ENCODE results near the gene TTLL7.

Gene TTLL7

GRCh38 chr1:83960669-83961277 is 38.2 kb downstream of the TTLL7 start:
- Histone ChIP-seq H3K9me3 (replicated peaks; ENCODE audit: insufficient read depth, low read length) (no peaks in the 10 kb centered on the region), H3K9me2 (replicated peaks; ENCODE audit: insufficient read depth, low read length) (no peaks in the 10 kb centered on the region), H2AFZ (ENCODE audit: low read length) (no peak overlapping the region), H4K20me1 (ENCODE audit: insufficient read depth, low read length) (no peaks in the 10 kb centered on the region), H3K79me2 (ENCODE audit: low read length) (no peaks in the 10 kb centered on the region), H3K36me3 (replicated peaks; ENCODE audit: insufficient read depth, low read length) (no peaks in the 10 kb centered on the region), H3K27me3 (replicated peaks; ENCODE audit: insufficient read depth, low read length) (no peaks in the 10 kb centered on the region), H3F3A (ENCODE audit: insufficient read depth, low read length) (no peaks in the 10 kb centered on the region), H3K9ac (ENCODE audit: low read length) (no peak overlapping the region), H3K4me2 (ENCODE audit: low read depth, low read length) (no peak overlapping the region), H3K27ac (ENCODE audit: low read length) (no peak overlapping the region), H3K4me3 (ENCODE audit: low read length) (no peak overlapping the region), H3K4me1 (ENCODE audit: low read length) (no peaks in the 10 kb centered on the region)
- TF ChIP-seq EZH2 (optimal IDR thresholded peaks at IDR 0.05; ENCODE audit: low read depth, low read length) (no peak), EZH2phosphoT487 (IDR thresholded peaks at IDR 0.05; ENCODE audit: low read length) (no peak), CTCF (IDR thresholded peaks at IDR 0.05; ENCODE audit: low read length) (no peak)
- no peak for DNase-seq

GRCh38 chr1:83959824-83960498 is 39.0 kb downstream of the TTLL7 start:
- H3K27ac ChIP-seq (ENCODE audit: low read length) = no peak overlapping the region
- DNase-seq = no peak

GRCh38 chr1:83958704-83959103 is 40.2 kb downstream of the TTLL7 start:
- H3K4me2 ChIP-seq (ENCODE audit: low read depth, low read length) = no peak overlapping the region
- H3K4me3 ChIP-seq (ENCODE audit: low read length) = no peak overlapping the region
- H3K79me2 ChIP-seq (ENCODE audit: low read length) = no peaks in the 10 kb centered on the region
- H3K36me3 ChIP-seq (replicated peaks; ENCODE audit: insufficient read depth, low read length) = no peaks in the 10 kb centered on the region
- TF ChIP-seq EZH2phosphoT487 (IDR thresholded peaks at IDR 0.05; ENCODE audit: low read length) = no peak
- TF ChIP-seq EZH2 (optimal IDR thresholded peaks at IDR 0.05; ENCODE audit: low read depth, low read length) = no peak
- no peak for TF ChIP-seq CTCF (IDR thresholded peaks at IDR 0.05; ENCODE audit: low read length)
- no peaks in the 10 kb centered on the region for H3K4me1 ChIP-seq (ENCODE audit: low read length)
- H3K9me2 ChIP-seq (replicated peaks; ENCODE audit: insufficient read depth, low read length) = no peaks in the 10 kb centered on the region
- H3F3A ChIP-seq (ENCODE audit: insufficient read depth, low read length) = no peaks in the 10 kb centered on the region
- no peaks in the 10 kb centered on the region for H3K9me3 ChIP-seq (replicated peaks; ENCODE audit: insufficient read depth, low read length)
- no peak overlapping the region for H3K9ac ChIP-seq (ENCODE audit: low read length)
- no peak for DNase-seq
- no peak overlapping the region for H3K27ac ChIP-seq (ENCODE audit: low read length)
- H3K27me3 ChIP-seq (replicated peaks; ENCODE audit: insufficient read depth, low read length) = no peaks in the 10 kb centered on the region
- H4K20me1 ChIP-seq (ENCODE audit: insufficient read depth, low read length) = no peaks in the 10 kb centered on the region
- H2AFZ ChIP-seq (ENCODE audit: low read length) = no peak overlapping the region

More at GRCh38 chr1:83959824-83960498, 39.0 kb downstream of the TTLL7 start:
- Histone ChIP-seq H3K9me2 (replicated peaks; ENCODE audit: insufficient read depth, low read length) (no peaks in the 10 kb centered on the region), H3F3A (ENCODE audit: insufficient read depth, low read length) (no peaks in the 10 kb centered on the region), H3K4me3 (ENCODE audit: low read length) (no peak overlapping the region), H3K4me2 (ENCODE audit: low read depth, low read length) (no peak overlapping the region), H3K79me2 (ENCODE audit: low read length) (no peaks in the 10 kb centered on the region), H3K9ac (ENCODE audit: low read length) (no peak overlapping the region), H3K9me3 (replicated peaks; ENCODE audit: insufficient read depth, low read length) (no peaks in the 10 kb centered on the region), H2AFZ (ENCODE audit: low read length) (no peak overlapping the region), H3K4me1 (ENCODE audit: low read length) (no peaks in the 10 kb centered on the region), H4K20me1 (ENCODE audit: insufficient read depth, low read length) (no peaks in the 10 kb centered on the region), H3K27me3 (replicated peaks; ENCODE audit: insufficient read depth, low read length) (no peaks in the 10 kb centered on the region), H3K36me3 (replicated peaks; ENCODE audit: insufficient read depth, low read length) (no peaks in the 10 kb centered on the region)
- TF ChIP-seq EZH2phosphoT487 (IDR thresholded peaks at IDR 0.05; ENCODE audit: low read length) (no peak), EZH2 (optimal IDR thresholded peaks at IDR 0.05; ENCODE audit: low read depth, low read length) (no peak), CTCF (IDR thresholded peaks at IDR 0.05; ENCODE audit: low read length) (no peak)
